Fibroblast of skin of left quadriceps (primary cell): ENCODE data around the gene ZNF497.
"Not testable (repeated sequence)": the region's sequence is repeated elsewhere in the genome, so short reads cannot be mapped to it uniquely, and the experiment has no call there.

ENCODE experiments used
- DNase-seq, 2 experiments: peaks; one replicate each; pipeline ENCODE4 v3.0.0-alpha.2; 2013; ENCODE audit warnings: low read depth in 2 of 2

Gene ZNF497

GRCh38 chr19:58394821-58395219 lies 32.3 kb upstream of the ZNF497 start:
- DNase-seq, result no peak

GRCh38 chr19:58393725-58394033 lies 31.1 kb upstream of the ZNF497 start:
- DNase-seq, result no peak

GRCh38 chr19:58392945-58393724 lies 30.6 kb upstream of the ZNF497 start:
- DNase-seq, result no peak

GRCh38 chr19:58388175-58388526 lies 25.6 kb upstream of the ZNF497 start:
- no peak for DNase-seq

- no peak for DNase-seq
Measured at GRCh38 chr19:58387338-58388174, 25.0 kb upstream of the ZNF497 start.

GRCh38 chr19:58386576-58387337 lies 24.2 kb upstream of the ZNF497 start, which contains the start of gene RPS5:
TSS of gene RPS5 (plus strand) at chr19:58387269. CDS start at chr19:58388138, 869 bp downstream.
- DNase-seq, result peak; percentile 97

- no peak for DNase-seq
Measured at GRCh38 chr19:58385891-58386575, 23.5 kb upstream of the ZNF497 start.

- no peak for DNase-seq
Measured at GRCh38 chr19:58385313-58385890, 22.9 kb upstream of the ZNF497 start.

GRCh38 chr19:58382997-58383603 lies 20.5 kb upstream of the ZNF497 start:
- DNase-seq, result no peak

- DNase-seq, result no peak
Measured at GRCh38 chr19:58381460-58382212, 19.1 kb upstream of the ZNF497 start.

- DNase-seq, result peak; percentile 100
Measured at GRCh38 chr19:58380662-58381459, 18.3 kb upstream of the ZNF497 start, which contains the start of gene ZNF837. TSS of gene ZNF837 (minus strand) at chr19:58381030. CDS start at chr19:58369332, 11,698 bp downstream.

- DNase-seq, result no peak
Measured at GRCh38 chr19:58380037-58380661, 17.6 kb upstream of the ZNF497 start.

- no peak for DNase-seq
Measured at GRCh38 chr19:58379246-58379645, 16.7 kb upstream of the ZNF497 start.

GRCh38 chr19:58376724-58377123 lies 14.2 kb upstream of the ZNF497 start:
- not testable (repeated sequence) for DNase-seq

GRCh38 chr19:58374200-58374599 lies 11.6 kb upstream of the ZNF497 start:
- DNase-seq, result no peak

- no peak for DNase-seq
Measured at GRCh38 chr19:58372311-58373133, 10.0 kb upstream of the ZNF497 start.

- DNase-seq, result no peak
Measured at GRCh38 chr19:58368561-58369360, 6.2 kb upstream of the ZNF497 start.
